G401.6 (cell line): ENCODE results near the gene FBXL2.
"Not testable (repeated sequence)": the region's sequence is repeated elsewhere in the genome, so short reads cannot be mapped to it uniquely, and the experiment has no call there.

Experiments
- FAIRE-seq: peaks from 2 replicates; lab custom pipeline; 2012; peaks lifted over from hg19 to GRCh38; lab: Jason Lieb, UNC

FBXL2 gene

DNA sequence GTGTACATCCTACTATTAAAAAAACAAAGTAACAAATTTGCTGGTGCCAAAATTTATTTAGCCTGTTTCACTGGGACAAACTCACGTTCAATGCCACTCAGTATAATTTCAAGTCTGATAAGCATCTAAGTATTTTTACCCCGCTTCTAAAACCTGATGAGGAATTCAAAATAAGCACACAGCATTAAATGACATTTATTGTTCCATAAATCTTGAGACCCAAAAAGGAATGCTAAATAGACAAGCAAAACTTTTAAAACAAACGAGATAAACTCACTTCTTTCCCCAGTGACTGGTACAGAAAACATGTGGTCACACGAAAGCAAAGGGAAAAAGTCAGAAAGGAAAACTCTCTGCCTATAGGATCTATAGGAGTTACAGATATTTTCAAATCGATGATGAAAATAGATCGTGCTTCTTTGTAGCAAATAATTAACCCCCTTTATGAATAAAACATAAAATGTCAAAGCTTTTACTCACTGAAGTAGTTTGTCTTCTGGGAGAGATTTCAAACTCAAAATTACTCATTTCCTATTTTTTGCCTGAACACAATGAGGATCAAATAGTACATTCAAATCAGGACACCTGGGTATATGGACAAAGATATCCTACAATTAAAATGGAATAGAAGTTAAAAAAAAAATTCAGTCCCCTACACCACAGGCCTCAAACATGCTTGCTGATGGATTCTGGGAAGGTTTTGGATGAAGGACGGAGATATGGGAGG, 111.3 kb downstream of the FBXL2 start:
- no peak for FAIRE-seq

DNA sequence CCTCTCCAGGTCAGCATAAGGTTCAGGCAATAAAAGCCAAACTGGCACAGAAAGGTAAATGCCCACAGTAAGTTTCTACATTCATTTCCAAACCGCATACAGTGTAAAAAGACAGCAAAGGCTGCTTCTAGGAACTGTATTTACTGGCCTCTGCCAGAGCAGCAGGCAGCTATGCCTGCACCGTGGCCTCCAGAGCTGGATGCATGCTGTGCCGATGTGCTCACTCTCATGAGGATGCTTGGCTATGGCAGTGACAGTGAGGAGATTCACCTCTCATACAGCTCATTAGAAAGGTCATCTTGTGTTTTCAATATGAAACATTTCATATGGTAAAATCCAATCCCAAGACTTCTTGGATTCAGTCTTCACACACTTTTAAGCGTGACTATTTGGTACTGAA, 112.7 kb downstream of the FBXL2 start:
- no peak for FAIRE-seq

DNA sequence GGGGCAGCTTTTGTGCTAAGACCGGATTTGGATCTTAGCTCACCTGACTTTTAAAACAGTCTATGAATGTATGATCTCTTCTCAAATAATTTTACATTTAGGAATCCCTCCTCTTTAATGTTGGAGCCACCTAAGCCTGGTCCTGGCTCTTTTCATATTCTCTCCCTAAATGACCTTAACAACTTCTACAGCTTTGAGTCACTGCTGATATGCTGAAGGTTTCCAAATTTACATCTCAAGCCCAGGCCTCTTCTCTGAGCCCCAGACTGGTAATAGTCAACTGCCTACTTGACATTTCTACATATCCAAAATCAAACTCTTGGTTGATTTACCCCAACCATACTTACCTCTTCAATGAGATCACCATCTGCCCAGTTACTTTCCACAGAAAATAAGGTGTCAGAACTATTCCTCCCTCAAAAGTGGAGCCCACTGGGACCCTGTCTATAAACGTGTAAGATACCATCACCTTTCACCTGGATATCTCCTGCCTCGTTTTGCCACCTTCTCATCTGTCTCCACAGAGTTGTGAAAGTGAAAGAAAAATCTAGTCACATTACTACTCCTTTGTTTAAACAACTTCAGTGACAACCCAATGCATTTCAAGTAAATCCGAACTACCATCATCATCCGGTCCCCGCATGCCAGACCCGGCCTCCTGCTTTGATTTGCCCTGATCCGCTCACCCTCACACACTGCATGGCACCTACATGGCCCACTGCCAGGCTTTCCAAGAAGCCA, 114.2 kb downstream of the FBXL2 start:
- FAIRE-seq: no peak

DNA sequence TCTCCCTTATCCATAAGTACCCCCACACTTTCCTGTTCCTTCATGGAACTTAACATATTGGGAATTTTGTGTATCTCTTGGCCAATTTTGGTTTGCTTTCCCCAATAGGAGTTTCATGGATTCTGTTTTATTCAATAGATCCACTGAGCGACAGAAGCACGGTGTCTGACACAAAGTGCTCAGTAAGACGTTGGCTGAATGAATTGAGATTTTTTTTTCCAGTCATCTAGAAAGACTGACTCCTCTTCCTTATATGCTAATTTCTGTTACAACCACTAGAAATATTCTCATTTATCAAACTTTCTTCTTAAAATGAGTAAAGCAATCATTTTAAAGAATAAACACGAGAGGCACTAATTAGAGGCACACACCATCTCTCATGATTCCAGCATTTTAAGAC, 114.9 kb downstream of the FBXL2 start:
- no peak for FAIRE-seq

DNA sequence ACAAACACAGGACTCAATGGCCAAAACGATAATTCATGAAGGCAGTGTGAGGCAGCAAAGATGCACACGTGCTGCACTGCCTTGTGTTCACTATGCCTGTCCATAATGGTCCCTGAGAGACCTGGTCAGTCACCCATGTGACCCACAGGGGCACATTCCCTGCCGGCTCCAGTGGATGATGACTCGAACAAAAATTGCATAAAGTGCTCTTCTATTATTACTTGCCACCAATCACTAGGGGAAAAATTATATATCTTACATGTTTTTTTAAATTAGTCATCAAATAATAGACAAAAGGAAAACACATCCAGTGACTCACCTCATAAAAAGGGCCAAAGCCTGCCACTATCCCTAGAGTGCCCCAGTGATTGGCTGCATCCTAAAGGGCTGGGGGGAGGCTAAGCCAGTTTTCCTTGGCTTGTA, 115.5 kb downstream of the FBXL2 start:
- no peak for FAIRE-seq

DNA sequence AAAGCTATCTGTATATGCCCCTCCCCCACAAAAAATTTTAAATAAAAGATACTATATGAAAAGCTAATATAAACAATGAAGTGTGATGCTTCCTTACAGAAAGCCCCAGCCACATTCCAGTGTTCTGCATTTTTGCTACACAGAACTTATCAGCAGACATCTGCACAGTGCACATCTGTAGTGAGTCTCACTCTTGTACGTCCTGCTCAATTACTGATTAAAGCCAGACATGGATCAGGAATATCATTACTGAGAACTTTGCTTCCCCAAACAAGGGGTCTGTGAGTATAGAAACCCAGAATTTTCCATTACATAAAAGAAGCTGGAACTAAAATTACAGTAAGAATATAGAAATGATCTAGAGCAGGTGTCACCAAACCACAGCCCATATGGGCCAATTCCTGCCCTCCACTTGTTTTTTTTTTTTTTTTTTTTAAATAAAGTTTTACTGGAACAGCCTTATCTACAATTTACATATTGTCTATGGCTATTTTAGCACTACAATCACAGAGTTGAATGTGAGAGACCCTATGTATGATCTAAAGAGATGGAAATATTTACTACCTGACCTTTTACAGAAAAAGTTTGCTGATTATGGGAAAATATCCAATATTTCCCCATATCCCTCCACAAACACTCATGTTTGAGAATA, 117.3 kb downstream of the FBXL2 start:
- FAIRE-seq: no peak

DNA sequence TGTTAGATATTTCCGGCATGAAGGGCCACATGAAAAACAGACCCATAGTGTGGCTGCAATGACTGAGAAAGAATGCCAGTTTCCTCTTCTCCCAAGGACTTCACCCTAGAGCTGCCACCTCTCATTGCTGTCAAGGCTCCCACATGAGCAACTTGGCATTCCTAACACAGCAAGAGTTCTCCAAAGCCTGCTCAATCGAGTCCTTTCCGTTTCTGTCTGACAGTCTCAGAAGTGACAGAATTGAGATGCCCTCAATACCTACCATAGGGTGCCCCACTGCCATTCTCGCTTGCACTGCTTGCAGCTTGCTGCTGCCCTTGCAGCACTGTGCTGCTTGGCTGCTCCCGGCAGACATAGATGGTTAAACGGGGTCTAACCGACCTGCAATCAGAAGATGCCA, 118.7 kb downstream of the FBXL2 start:
- FAIRE-seq: no peak

DNA sequence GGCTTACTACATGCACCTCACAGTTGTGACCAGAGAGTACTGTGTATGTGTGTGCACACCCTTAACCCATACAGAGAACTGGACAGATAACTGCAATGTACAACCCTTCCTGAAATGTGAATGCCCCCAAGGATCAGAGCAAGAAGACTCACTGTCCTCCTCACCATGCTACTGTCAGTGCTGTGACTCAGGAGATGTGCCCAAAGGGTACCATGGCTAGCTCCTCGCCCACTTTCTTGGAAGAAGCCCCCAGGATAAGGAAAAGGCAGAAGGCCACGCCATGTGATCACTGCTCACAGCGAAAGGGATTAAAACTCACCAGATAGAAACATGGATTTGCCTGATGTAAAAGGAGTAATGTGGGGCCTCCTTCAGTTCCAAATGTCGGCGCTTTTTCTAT, 121.2 kb downstream of the FBXL2 start:
- no peak for FAIRE-seq

DNA sequence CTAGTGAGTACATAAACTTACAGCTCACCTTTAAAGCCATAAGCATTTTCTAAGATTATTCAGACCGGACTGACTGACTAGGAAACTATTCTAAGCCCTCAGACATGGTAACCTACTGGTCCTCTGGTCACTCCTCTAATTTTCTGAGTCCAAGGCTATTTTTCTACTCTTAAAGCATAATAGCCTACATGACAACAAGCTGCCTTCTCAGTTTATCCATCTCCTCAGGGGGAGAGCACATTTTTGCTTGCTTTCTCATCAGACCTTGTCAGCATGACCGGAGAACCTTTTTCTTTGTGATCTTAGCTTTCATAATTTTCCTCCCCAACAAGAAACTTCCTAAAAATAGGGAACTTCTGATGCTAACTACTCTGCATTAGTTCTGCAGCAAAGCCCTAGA, 124.5 kb downstream of the FBXL2 start:
- FAIRE-seq: no peak

DNA sequence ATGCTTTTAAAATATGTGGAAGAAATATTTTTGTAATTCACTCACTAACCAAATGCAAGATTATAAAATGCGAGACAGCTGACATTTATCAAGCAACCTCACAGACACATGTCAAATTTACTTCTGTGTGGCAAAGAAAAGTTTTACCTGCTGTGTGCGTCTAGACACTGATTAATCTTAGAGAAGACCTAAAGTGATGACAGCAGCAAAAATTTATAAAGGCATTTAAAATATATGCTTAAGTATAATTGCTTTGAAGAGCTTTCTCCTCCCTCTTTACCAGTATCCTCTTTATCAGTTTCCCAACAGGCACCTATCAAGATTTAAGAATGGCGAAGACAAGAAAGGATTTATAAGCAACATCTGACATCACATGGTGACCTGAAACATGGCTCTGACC, 125.7 kb downstream of the FBXL2 start:
- no peak for FAIRE-seq

DNA sequence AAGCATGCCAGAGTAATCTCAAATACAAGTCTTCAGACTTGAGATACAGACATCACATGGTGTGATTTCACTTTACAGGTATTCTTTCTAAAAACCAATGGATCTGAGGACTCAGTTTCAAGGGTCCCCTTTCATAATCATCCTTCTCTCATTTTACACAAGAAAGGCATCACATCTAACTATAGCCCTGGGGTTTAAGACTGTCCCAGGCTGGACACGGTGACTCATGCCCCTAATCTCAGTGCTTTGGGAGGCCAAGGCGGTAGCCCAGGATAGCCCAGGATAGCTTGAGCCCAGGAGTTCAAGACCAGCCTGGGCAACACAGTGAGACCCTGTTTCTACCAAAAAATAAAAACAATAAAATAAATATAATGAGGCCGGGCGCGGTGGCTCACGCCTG, 126.5 kb downstream of the FBXL2 start:
- no peak for FAIRE-seq

DNA sequence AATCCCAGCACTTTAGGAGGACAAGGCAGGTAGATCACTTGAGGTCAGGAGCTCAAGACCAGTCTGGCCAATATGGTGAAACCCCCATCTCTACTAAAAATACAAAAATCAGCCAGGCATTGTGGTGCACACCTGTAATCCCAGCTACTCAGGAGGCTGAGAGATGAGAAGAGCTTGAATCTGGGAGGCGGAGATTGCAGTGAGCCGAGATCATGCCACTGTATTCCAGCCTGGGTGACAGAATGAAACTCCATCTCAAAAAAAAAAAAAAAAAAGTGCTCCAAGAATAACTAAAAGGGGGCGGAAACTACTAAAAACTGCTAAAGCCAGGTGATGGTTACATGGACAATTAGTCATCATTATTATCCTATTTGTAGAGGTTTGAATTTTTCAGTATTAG, 133.6 kb downstream of the FBXL2 start:
- not testable (repeated sequence) for FAIRE-seq

DNA sequence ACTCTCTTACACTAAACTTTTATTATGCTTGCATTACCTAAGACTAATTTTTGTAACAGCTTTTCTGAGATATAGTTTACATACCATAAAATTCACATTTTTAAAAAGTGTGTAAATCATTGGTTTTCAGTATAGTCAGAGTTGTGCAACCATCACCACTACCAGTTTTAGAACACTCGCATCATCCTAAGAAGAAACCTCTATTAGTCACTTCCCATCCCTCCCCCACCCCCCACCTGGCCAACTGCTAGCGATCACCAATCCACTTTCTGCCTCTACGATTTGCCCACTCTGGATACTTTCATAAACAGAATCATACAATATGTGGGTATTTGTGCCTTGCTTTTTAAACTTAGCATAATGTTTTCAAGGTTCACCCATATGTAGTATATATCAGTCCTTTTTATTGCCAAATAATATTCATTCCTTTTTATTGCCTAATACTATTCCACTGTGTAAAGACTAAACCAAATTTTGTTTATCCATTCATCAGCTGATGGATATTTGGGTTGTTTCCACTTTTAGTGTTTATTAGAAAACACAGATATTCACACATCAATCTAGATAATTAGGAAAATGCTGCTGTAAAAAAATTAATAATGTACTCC, 139.9 kb downstream of the FBXL2 start:
- no peak for FAIRE-seq

DNA sequence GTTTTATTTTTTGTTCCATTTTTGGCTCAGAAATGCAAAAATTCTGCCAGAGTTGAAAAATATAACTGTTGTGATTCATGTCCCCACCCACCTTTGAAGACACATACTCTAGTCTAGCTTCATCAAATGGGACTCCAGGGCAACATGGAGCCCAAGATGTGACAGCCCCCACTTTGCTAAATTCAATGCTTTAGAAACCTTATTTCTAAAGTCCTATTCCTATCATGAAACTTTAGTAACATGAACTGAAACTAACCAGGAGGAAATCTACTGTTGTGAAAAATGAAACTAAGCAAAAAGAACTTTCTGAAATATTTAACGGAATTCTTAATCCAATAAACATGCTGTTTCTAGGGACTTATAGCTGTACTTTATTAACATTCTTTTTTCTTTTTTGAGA, 142.7 kb downstream of the FBXL2 start:
- FAIRE-seq: no peak

DNA sequence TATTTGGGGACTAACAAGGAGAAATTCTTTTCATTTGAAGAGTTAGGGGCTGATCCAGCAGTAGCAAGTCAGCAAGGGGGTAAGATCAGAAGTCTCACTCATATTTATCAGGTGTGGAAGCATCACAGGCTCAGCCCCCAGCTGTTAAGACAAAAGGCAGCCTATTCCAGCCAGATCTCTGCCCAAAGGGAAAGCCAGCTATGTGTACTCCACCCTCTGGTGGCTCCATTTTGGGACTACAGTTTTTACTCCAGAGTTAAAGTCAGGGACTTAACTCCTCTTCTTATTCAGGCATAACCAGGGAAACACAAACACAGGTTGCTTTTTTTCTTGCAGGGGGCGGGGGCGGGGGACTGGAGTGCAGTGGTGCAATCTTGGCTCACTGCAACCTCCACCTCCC, 143.7 kb downstream of the FBXL2 start:
- no peak for FAIRE-seq

DNA sequence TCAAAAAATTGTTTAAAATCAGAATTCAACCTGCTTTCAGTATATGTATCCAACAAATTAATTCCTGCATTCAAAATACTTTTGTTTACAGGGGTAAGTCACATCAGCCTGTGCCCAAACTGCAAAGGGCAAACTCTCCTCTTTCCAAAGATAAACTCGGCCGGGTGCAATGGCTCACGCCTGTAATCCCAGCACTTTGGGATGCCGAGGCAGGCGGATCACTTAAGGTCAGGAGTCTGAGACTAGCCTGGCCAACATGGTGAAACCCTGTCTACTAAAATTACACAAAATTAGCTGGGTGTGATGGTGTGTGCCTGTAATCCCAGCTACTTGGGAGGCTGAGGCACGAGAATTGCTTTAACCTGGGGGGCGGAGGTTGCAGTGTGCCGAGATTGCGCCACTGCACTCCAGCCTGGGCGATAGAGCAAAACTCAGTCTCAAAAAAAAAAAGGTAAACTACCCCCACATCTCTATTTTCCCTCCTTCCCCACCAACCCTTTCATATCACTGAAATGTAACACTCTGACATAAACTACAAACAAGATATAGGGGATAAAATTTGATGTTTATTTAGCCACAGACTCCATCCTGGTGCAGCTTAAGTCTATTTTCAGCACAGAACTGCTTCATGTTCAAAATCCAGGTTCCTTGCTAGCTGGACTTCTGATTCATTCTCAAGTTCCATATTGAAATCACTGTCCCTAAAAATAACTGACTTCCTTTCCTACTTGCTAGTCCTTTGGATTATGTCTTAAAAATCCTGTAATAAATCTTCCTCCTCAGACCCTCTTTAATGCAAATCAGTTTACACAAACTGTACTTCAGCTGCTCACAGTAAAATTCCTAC, 147.6 kb downstream of the FBXL2 start:
- no peak for FAIRE-seq

DNA sequence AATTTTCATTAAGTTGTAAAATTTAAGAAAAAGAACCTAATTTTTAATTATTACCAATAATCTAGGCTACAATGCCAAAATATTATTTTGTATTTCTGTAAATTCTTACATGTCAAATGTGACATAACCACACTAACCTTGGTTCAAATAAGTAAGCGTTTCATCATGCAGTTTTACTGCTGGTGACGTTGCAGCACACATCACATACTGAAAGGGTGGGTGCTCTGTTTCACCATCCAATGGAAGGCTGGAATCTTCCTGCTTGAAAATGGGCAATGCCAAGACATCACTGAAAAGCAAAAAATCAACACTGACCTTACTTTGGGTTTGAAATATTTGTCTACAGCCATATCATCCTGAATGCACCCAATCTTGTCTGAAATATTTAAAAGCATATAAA, 148.2 kb downstream of the FBXL2 start:
- no peak for FAIRE-seq

DNA sequence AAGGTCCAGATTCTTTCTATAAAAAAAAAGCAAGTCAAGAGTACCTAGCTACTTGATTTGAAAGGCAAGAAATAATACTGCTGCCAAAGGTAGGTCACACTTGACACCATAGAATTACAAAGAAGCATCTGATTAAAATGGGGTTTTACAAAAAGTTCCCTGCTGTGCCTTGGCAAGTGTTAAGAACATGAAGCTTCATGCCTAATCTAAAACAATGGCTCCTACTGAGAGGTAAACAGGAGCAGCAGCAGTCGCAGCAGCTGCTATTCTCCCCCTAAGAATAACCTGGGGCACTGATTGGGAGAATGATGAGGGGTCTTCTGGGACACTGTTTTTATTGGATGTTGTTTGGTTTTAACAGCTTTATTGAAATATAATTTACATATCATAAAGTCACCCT, 148.8 kb downstream of the FBXL2 start:
- no peak for FAIRE-seq

DNA sequence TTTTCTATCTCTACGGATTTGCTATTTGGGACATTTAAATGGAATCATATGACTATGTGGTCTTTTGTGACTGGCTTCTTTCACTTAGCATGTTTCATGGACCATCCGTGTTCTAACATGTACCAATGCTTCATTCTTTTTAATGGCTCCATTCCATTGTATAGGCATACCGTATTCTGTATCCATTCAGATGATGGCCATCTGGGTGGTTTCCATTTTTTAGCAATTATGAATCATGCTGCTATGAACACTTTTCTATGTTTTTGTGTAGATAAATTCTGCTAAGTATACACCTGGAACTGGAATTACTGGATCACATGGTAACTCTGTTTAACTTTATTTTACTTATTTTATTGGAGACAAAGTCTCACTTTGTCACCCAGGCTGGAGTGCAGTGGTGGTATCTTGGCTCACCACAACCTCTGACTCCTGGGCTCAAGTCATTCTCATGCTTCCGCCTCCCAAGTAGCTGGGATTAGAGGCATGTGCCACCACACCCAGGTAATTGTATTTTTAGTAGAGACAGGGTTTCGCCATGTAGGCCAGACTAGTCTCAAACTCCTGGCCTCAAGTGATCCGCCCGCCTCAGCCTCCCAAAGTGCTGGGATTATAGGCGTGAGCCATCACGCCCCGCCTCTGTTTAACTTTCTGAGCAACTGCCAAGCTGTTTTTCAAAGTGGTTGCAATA, 149.5 kb downstream of the FBXL2 start:
- no peak for FAIRE-seq

DNA sequence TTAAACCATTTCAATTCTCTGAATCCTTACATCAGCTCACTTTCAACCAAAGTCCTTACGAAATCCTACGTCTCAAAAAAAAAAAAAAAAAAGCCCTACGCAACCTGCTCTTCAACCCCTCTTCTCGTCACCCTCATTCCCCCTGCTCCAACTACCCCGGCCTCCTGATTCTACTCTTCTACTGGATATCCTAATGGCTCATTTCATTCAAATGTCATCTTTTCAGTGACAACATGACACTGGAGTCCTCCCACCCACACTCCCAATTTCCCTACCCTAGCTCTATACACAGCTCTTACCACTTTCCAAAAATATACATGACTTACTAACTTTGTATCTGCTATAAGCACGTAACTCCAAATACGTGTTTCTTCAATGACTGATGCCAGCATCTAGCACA, 151.5 kb downstream of the FBXL2 start:
- no peak for FAIRE-seq

DNA sequence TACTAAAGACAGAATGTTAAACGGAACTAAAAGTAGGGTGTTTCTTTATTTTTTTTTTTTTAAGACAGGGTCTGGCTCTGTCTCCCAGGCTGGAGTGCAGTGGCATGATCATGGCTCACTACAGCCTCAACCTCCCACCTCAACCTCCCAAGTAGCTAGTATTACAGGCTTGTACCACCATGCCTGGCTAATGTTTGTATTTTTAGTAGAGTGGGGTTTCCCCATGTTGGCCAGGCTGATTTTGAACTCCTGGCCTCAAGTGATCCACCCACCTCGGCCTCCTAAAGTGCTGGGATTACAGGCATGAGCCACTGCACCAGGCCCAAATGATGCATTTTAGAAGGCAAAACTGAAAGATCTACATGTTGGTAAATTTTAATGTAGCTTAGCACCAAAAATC, 152.1 kb downstream of the FBXL2 start:
- FAIRE-seq: not testable (repeated sequence)

DNA sequence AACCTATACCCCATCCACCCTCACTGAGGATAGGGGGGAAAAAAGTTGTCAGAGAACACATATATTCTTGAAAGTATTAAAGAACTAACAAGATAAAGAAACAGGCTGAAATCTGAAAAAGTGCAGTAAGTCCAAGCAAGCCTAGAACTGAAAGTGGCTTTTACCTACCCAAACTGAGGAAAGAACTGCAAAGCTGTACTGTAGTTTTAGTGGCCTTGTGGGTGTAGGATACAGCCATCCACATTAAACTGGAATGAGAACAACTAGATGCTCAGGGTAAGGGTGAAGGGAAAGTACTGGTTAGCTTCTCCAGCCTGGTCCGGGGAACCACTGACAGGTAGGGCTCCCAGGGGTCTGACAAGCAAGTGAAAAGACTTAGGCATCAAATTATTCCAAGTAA, 152.8 kb downstream of the FBXL2 start:
- no peak for FAIRE-seq
